Stimulated activated CD8-positive, alpha-beta memory T cell treated with anti-CD3 and anti-CD28 coated beads, Interleukin-4, amount 100 ng/mL, for 24 hours (primary cell): Measurements from ENCODE around the gene MUC2.

Experiments used
- DNase-seq: peaks from one replicate; pipeline ENCODE4 v3.0.0-alpha.2; 2020; ENCODE audit warnings: low read depth

MUC2 gene

DNA sequence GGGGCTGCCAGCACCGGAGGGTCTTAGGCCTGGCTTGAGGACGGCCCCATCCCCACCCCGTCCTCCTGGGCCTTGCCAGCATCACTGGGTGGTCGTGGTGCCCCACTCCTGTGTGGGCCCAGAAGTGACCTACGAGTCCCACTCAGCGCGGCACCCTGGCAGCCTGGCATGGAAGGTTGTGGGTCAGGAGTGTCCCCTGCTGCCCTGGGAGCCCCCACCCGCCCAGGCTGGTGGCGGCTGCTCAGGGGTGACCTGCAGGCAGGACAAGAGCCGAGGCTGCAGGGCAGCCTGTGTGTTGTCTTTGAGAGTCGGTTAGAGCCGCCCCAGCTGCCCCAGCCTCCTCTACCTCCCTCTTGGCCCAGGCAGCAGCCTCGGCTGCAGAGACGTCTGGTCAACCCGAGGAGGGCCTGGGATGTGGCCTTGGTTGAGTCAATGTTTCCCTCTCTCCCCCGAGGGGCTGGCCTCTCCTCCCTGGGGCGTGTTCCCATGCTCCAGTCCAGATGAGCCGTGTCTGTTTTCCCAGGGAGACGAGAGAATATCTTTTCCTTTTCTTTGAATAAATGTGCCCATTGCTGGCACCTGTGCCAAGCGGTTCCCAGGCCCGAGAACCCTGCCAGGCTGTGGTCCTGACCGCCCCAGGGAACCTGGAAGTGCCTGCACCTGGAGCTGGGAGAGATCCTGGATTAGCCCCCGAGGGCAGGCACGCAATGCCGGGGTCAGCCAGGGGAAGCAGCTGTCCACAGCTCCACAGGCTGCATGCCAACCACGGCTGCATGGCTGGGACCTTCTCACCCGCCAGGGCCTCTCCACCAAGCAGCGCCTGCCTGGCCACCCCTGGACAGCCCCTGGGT lies 47.4 kb downstream of the MUC2 start:
- no peak for DNase-seq

GRCh38 chr11:1122664-1123002 lies 48.0 kb downstream of the MUC2 start:
- no peak for DNase-seq

- no peak for DNase-seq
Measured at GRCh38 chr11:1123970-1124369, 49.3 kb downstream of the MUC2 start.
